ENCODE results near the gene RASAL2. TPM values are rescaled to one million over a fixed set of nuclear protein-coding genes. Genes with fewer than 3 reads are reported as not detected.
"Not testable (repeated sequence)": the region's sequence is repeated elsewhere in the genome, so short reads cannot be mapped to it uniquely, and the experiment has no call there.

The RASAL2 gene
- polyA plus RNA-seq, 1 experiment, result 21.4 TPM

GRCh38 chr1:178120088-178120487 is 26.2 kb downstream of the RASAL2 start:
- ChIA-PET CTCF (interaction anchor here (0.8 to 1.2 kb wide), 2 partner anchors 21 to 179 kb away, joined by 3 read pairs; no protein-coding TSS in a partner anchor), POLR2A (no interaction called here)
- no peak for DNase-seq (ENCODE audit: low read depth, low spot score)

GRCh38 chr1:178120520-178121052 is 26.7 kb downstream of the RASAL2 start:
- POLR2A ChIA-PET; DNase-seq (ENCODE audit: low read depth, low spot score); H3K27me3 ChIP-seq (ENCODE audit: control insufficient read depth, insufficient read depth, low read length); H3K4me3 ChIP-seq (ENCODE audit: low read depth, low read length); H3K9me3 ChIP-seq (ENCODE audit: control insufficient read depth, insufficient read depth, low read length); H3K27ac ChIP-seq (ENCODE audit: low read depth, low read length): not testable (repeated sequence)
- CTCF ChIA-PET, result interaction anchor here (0.8 to 3.4 kb wide), 3 partner anchors 21 to 179 kb away, joined by 3 to 12 read pairs (median 3); no protein-coding TSS in a partner anchor

More at GRCh38 chr1:178120088-178120487, 26.2 kb downstream of the RASAL2 start:
- H3K27me3 ChIP-seq (ENCODE audit: control insufficient read depth, insufficient read depth, low read length), result no peaks in the 10 kb centered on the region
- H3K4me3 ChIP-seq (ENCODE audit: low read depth, low read length), result no peak overlapping the region
- H3K9me3 ChIP-seq (ENCODE audit: control insufficient read depth, insufficient read depth, low read length), result no peaks in the 10 kb centered on the region
- no peak overlapping the region for H3K27ac ChIP-seq (ENCODE audit: low read depth, low read length)
- no peak for TF ChIP-seq CTCF (IDR thresholded peaks at IDR 0.05; ENCODE audit: low read depth, low read length)

- no peak overlapping the region; the same call in 1 of the 2 replicates for H3K4me3 ChIP-seq (ENCODE audit: low read depth, low read length)
- H3K9me3 ChIP-seq (ENCODE audit: control insufficient read depth, insufficient read depth, low read length), result no peaks in the 10 kb centered on the region
- no peak for DNase-seq (ENCODE audit: low read depth, low spot score)
- no peaks in the 10 kb centered on the region for H3K27me3 ChIP-seq (ENCODE audit: control insufficient read depth, insufficient read depth, low read length)
- no peak overlapping the region for H3K27ac ChIP-seq (ENCODE audit: low read depth, low read length)
- ChIA-PET POLR2A (no interaction called here), CTCF (interaction anchor here (1.1 to 3.4 kb wide), 3 partner anchors 27 to 178 kb away, joined by 3 to 12 read pairs (median 4); no protein-coding TSS in a partner anchor)
- no peak for TF ChIP-seq CTCF (IDR thresholded peaks at IDR 0.05; ENCODE audit: low read depth, low read length)
Measured at GRCh38 chr1:178121883-178122282, 28.0 kb downstream of the RASAL2 start.

- ChIA-PET POLR2A (interaction anchor here (0.7 kb wide), 1 partner anchor 24 kb away, joined by 3 read pairs; no protein-coding TSS in a partner anchor), CTCF (interaction anchor here (0.6 to 3.4 kb wide), 6 partner anchors 24 to 178 kb away, joined by 3 to 12 read pairs (median 4); no protein-coding TSS in a partner anchor)
- no peaks in the 10 kb centered on the region for H3K9me3 ChIP-seq (ENCODE audit: control insufficient read depth, insufficient read depth, low read length)
- no peak for DNase-seq (ENCODE audit: low read depth, low spot score)
- H3K27ac ChIP-seq (ENCODE audit: low read depth, low read length), result no peak overlapping the region
- no peak overlapping the region; the same call in 1 of the 2 replicates for H3K4me3 ChIP-seq (ENCODE audit: low read depth, low read length)
- no peaks in the 10 kb centered on the region for H3K27me3 ChIP-seq (ENCODE audit: control insufficient read depth, insufficient read depth, low read length)
- no peak for TF ChIP-seq CTCF (IDR thresholded peaks at IDR 0.05; ENCODE audit: low read depth, low read length)
Measured at GRCh38 chr1:178122283-178122682, 28.4 kb downstream of the RASAL2 start.

GRCh38 chr1:178124115-178124514 is 30.2 kb downstream of the RASAL2 start:
- CTCF ChIA-PET, result interaction anchor here (1.3 kb wide), 1 partner anchor 92 kb away, joined by 3 read pairs; no protein-coding TSS in a partner anchor

More at GRCh38 chr1:178124115-178124514, 30.2 kb downstream of the RASAL2 start:
- Histone ChIP-seq H3K9me3 (ENCODE audit: control insufficient read depth, insufficient read depth, low read length) (no peaks in the 10 kb centered on the region), H3K4me3 (ENCODE audit: low read depth, low read length) (no peak overlapping the region), H3K27me3 (ENCODE audit: control insufficient read depth, insufficient read depth, low read length) (no peaks in the 10 kb centered on the region), H3K27ac (ENCODE audit: low read depth, low read length) (no peak overlapping the region)
- no peak for TF ChIP-seq CTCF (IDR thresholded peaks at IDR 0.05; ENCODE audit: low read depth, low read length)
- POLR2A ChIA-PET, result no interaction called here
- no peak for DNase-seq (ENCODE audit: low read depth, low spot score)

All from AG04450 (cell line).